Activated CD8-positive, alpha-beta memory T cell treated with anti-CD3 and anti-CD28 coated beads for 36 hours (primary cell): ENCODE data around the gene VGF. TPM values are rescaled to one million over a fixed set of nuclear protein-coding genes. Genes with fewer than 3 reads are reported as not detected.
"Not testable (repeated sequence)": the region's sequence is repeated elsewhere in the genome, so short reads cannot be mapped to it uniquely, and the experiment has no call there.

Experiments used
- CTCF ChIA-PET: fragments of 350-600 bp; sonication (Branson Sonifier 250); formaldehyde crosslinking; loops from one replicate; lab custom pipeline; 2021; ENCODE audit warnings: antibody characterized with exemption; lab: Charles Lee
- POLR2A ChIA-PET: fragments of 350-600 bp; sonication (Branson Sonifier 250); formaldehyde crosslinking; loops from one replicate; lab custom pipeline; 2021; ENCODE audit warnings: antibody characterized with exemption; lab: Charles Lee
- total RNA-seq, 2 experiments: library from RNA; stranded (reverse); gene quantifications; one replicate each; pipeline ENCODE4 v1.2.3, GENCODE V29; 2021

VGF gene
- total RNA-seq = under 1 TPM; 0.08 to 0.17 TPM

GRCh38 chr7:101165075-101165957 is at the start of gene VGF:
VGF (minus strand) TSS chr7:101165569; CDS start chr7:101164843, 726 bp downstream.
- ChIA-PET CTCF (interaction anchor here (0.6 to 1.7 kb wide), 8 partner anchors 9 to 737 kb away, joined by 3 to 8 read pairs (median 3); partner anchors contain the start of gene ZCWPW1), POLR2A (interaction anchor here (0.6 to 0.7 kb wide), 2 partner anchors 41 to 52 kb away, joined by 3 to 4 read pairs; partner anchors contain the start of gene PLOD3)

- ChIA-PET CTCF (interaction anchor here (1.8 kb wide), 1 partner anchor 19 kb away, joined by 5 read pairs; no protein-coding TSS in a partner anchor), POLR2A (no interaction called here)
These were observed 46.6 kb upstream of the VGF start for GRCh38 chr7:101212014-101212413.

- POLR2A ChIA-PET = no interaction called here
- CTCF ChIA-PET = interaction anchor here (1.8 kb wide), 1 partner anchor 18 kb away, joined by 5 read pairs; no protein-coding TSS in a partner anchor
These were observed 46.1 kb upstream of the VGF start for GRCh38 chr7:101211501-101211900.

GRCh38 chr7:101210143-101210542 is 44.8 kb upstream of the VGF start:
- CTCF ChIA-PET = interaction anchor here (0.6 kb wide), 1 partner anchor 59 kb away, joined by 3 read pairs; no protein-coding TSS in a partner anchor
- POLR2A ChIA-PET = interaction anchor here (0.5 kb wide), 1 partner anchor 31 kb away, joined by 3 read pairs; no protein-coding TSS in a partner anchor

- CTCF ChIA-PET = no interaction called here
These were observed 43.4 kb upstream of the VGF start for GRCh38 chr7:101208794-101209193.

GRCh38 chr7:101207459-101207858 is 42.1 kb upstream of the VGF start:
- CTCF ChIA-PET = no interaction called here
- POLR2A ChIA-PET = interaction anchor here (0.6 to 0.7 kb wide), 2 partner anchors 20 to 21 kb away, joined by 4 to 13 read pairs; no protein-coding TSS in a partner anchor

More at GRCh38 chr7:101208794-101209193, 43.4 kb upstream of the VGF start:
- POLR2A ChIA-PET = no interaction called here

- CTCF ChIA-PET = no interaction called here
- POLR2A ChIA-PET = interaction anchor here (0.6 kb wide), 1 partner anchor 20 kb away, joined by 13 read pairs; no protein-coding TSS in a partner anchor
These were observed 41.3 kb upstream of the VGF start for GRCh38 chr7:101206665-101207042.

- ChIA-PET POLR2A (interaction anchor here (0.6 kb wide), 1 partner anchor 40 kb away, joined by 3 read pairs; no protein-coding TSS in a partner anchor), CTCF (no interaction called here)
These were observed 40.7 kb upstream of the VGF start for GRCh38 chr7:101205901-101206664.

GRCh38 chr7:101203740-101204738 is 38.7 kb upstream of the VGF start:
- CTCF ChIA-PET = interaction anchor here (2.1 kb wide), 1 partner anchor 11 kb away, joined by 6 read pairs; no protein-coding TSS in a partner anchor
- POLR2A ChIA-PET = not testable (repeated sequence)

- ChIA-PET CTCF (interaction anchor here (1.2 to 1.4 kb wide), 2 partner anchors 15 to 81 kb away, joined by 3 to 5 read pairs; partner anchors contain the start of genes PLOD3 and ZNHIT1), POLR2A (interaction anchor here (0.5 to 0.6 kb wide), 2 partner anchors 17 to 311 kb away, joined by 4 to 5 read pairs; no protein-coding TSS in a partner anchor)
These were observed 37.2 kb upstream of the VGF start for GRCh38 chr7:101202603-101202918.

GRCh38 chr7:101201695-101202602 is 36.6 kb upstream of the VGF start:
- ChIA-PET CTCF (interaction anchor here (1.2 to 1.4 kb wide), 2 partner anchors 15 to 82 kb away, joined by 3 to 5 read pairs; partner anchors contain the start of genes PLOD3 and ZNHIT1), POLR2A (interaction anchor here (0.5 to 0.6 kb wide), 2 partner anchors 18 to 311 kb away, joined by 4 to 5 read pairs; no protein-coding TSS in a partner anchor)

- ChIA-PET CTCF (interaction anchor here (1.2 to 1.4 kb wide), 2 partner anchors 16 to 83 kb away, joined by 3 to 5 read pairs; partner anchors contain the start of genes PLOD3 and ZNHIT1), POLR2A (no interaction called here)
These were observed 35.7 kb upstream of the VGF start, which contains the start of gene MOGAT3 for GRCh38 chr7:101200862-101201599. MOGAT3 (minus strand) TSS chr7:101201036; CDS start chr7:101200854, 182 bp downstream.

- POLR2A ChIA-PET = interaction anchor here (0.6 kb wide), 1 partner anchor 56 kb away, joined by 7 read pairs; no protein-coding TSS in a partner anchor
These were observed 35.1 kb upstream of the VGF start for GRCh38 chr7:101200504-101200861.

GRCh38 chr7:101199522-101199921 is 34.2 kb upstream of the VGF start:
- CTCF ChIA-PET = interaction anchor here (0.7 kb wide), 1 partner anchor 22 kb away, joined by 7 read pairs; no protein-coding TSS in a partner anchor
- POLR2A ChIA-PET = not testable (repeated sequence)

More at GRCh38 chr7:101200504-101200861, 35.1 kb upstream of the VGF start:
- CTCF ChIA-PET = no interaction called here

GRCh38 chr7:101198476-101198875 is 33.1 kb upstream of the VGF start:
- CTCF ChIA-PET = no interaction called here
- POLR2A ChIA-PET = no interaction called here

- POLR2A ChIA-PET = no interaction called here
These were observed 32.6 kb upstream of the VGF start for GRCh38 chr7:101197991-101198390.

More at GRCh38 chr7:101197991-101198390, 32.6 kb upstream of the VGF start:
- CTCF ChIA-PET = no interaction called here
